NK-92 treated with Interleukin-12 subunit alpha and Interleukin-12 subunit beta, amount 100 ng/mL, for 24 hours (cell line): ENCODE results near the gene EXTL1.

Experiments
- DNase-seq: peaks from one replicate; lab custom pipeline; 2025; lab: John Stamatoyannopoulos, UW

EXTL1 gene

DNA sequence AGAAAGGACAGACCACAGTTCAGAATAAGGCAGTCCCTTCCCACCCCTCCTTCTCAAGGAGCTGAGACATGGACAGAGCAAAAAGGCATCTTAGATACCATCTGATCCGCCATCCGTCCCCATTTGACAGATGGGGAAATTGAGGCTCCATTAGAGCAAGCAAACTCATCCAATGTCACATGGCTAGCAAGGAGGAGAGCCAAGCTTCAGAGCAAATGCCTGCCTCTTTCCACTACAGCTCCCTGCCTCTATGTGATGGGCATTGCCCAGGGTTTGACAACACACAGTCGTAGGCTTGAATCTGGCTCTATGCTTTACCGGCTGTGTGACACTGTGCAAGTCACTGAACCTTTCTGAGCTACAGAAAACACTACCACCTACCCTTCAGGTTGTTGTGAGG, 20.4 kb downstream of the EXTL1 start:
- DNase-seq, result no peak

DNA sequence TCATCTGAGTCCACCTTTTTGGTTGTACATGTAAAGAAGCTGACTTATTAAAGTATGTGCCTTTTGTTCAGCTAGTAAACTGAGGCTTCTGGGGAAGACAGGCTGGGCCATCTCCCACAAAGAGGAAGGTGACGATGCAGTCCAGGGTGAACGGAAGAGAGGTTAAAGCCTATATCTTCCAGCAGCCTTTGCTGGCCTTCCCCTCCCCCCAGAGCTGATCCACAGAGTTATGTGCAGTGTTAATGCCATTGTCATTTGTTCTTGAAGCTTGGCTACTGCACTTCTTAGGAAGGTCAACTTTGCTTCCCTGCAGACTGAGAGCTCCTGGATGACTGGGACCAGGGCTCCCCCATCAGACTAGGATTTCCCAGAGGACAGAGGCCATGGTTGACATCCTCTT, 22.2 kb downstream of the EXTL1 start:
- DNase-seq, result no peak

DNA sequence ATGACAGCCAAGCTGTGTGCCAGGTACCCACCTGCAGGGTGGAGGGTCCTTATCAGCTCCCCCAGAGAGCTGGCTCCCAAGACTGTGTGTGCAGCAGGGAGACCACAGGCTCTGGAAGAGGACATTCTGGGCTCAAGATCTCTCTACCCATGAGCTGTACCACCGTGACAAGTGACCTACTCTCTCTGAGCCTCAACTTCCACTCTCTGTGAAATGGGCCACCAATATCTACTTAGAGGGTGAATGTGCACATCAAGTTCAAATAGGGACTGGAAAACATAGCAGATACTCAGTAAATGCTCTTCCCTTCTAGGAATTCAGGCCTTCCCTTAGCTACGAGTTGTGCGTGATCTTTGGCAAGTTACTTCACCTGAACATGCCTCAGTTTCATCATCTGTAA, 22.8 kb downstream of the EXTL1 start:
- DNase-seq, result no peak

DNA sequence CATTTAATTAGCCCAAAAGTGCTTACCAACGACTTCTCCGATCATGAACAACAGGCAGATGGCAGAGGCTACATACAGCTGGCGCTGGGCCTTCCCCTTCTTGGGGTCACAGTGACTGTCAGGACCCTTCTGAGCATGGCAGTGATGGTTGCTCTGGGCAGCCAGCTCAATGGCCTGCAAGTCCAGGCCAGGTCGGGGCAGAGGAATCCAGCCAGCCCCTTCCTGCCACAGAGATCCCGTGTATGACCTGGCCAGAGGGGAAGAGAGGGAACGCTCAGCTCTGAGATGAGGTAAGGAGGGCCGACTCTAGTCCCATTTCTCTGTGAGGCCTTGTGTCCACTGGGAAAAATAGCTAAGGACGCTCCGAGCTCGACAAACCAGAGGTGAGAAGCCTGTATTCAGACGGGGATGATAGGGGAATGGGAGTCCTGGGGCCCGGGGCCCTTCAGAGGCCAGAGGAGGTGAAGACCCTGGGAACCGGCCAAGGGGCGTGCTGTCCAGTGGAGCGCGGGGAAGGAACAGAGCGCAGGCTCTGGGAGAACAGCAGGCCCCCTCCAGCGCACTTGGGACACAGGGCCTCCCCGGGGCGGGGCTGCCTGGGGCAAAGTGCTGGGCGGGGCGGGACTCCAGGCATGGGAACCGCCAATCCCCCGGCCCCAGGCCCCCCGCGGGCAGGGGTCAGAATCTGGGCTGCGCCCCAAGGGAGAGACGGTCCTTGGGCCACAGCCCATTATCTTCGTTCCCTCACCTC, 23.6 kb downstream of the EXTL1 start:
- no peak for DNase-seq

DNA sequence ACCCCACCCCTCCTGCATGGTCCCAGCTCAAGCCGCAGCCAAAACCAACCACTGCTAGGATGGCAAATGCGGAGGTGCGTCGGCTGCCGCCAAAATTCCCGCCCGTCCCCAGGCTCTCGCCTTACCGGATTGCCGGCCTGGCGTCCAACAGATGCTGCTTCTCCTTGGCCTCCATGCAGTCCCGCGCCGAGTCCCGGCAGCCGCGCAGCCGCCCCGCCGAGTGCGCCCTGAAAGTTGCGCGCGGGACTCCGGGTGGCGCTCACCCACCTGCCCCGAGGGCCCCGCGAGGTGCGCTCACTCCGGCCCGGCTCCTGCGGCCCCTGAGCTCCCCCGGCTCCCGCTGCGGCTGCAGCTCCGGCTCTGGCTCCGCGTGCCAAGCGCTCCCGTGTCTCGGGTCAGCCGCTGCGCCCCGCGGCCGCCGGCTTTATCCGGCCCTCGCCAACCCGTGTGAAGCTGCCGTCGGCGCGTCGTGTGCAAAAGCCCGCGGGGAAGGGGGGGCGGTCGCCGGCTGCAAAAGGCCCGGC, 24.2 kb downstream of the EXTL1 start, which contains the start of gene SLC30A2:
Gene SLC30A2, minus strand, starts transcription at position 397 of the 524 bp plus-strand sequence. Its CDS starts 222 bp downstream, at position 175.
- DNase-seq, result no peak

DNA sequence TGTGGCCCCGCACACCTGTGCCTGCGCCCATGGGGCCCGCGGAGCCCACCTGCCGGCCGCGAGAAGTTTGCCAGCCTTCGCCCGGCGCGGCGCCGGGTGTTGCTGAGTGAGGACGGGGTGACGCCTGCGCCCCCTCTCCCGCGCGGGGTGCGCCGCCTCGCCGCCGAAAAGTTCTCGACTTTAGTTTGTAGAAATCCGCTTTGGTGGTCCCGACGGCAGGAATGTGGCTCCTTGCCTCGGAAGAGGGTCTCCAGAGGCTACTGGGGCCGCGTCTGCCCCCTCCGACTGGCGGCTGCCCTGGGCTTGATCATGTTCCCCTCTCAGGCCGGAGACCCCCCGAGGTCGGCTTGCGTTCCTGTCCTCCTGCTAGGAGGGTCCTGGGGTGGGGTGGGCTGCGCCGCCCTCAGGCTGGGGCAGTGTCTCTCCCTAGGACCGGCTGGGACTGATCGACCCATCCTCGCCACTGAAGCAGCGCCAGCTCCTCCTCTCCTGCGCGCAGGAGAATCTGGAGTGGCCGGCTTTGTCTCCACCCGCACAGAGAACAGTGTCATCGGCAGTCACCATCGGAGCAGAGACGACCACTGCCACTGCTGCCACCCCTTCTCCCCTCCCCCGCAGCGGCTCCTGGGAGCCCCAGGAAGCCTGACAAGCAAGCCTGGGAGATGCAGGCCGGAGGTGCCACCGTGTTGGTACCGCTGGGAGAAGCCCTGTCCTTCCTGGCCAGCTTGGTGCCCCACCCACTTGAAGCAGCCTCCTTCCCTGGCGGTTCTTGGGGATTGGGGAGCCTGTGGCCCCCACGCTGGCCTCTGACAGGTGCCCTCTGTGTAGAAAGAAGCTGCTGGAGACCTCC, 24.9 kb downstream of the EXTL1 start:
- no peak for DNase-seq

DNA sequence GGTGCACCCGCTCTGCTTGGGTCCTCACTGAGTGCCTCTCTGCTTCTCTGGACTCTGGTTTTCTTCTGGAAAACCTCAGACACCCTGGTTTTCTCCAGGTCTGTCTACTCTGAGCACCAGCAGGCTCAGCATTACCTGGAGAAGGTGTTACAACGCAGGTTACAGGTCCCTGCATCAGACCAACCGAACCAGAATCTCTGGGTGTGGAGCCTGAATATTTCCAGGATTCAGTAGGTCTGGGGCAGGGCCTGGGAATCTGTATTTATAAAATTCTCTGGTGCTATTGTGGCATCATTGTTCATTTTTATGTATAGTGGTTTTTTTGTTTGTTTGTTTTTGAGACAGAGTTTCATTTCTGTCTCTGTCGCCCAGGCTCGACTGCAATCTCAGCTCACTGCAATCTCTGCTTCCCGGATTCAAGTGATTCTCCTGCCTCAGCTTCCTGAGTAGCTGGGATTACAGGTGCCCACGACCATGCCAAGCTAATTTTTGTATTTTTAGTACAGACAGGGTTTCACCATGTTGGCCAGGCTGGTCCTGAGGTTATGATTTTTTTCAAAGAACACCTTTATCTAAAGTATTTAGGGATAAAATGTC, 25.8 kb downstream of the EXTL1 start:
- no peak for DNase-seq

DNA sequence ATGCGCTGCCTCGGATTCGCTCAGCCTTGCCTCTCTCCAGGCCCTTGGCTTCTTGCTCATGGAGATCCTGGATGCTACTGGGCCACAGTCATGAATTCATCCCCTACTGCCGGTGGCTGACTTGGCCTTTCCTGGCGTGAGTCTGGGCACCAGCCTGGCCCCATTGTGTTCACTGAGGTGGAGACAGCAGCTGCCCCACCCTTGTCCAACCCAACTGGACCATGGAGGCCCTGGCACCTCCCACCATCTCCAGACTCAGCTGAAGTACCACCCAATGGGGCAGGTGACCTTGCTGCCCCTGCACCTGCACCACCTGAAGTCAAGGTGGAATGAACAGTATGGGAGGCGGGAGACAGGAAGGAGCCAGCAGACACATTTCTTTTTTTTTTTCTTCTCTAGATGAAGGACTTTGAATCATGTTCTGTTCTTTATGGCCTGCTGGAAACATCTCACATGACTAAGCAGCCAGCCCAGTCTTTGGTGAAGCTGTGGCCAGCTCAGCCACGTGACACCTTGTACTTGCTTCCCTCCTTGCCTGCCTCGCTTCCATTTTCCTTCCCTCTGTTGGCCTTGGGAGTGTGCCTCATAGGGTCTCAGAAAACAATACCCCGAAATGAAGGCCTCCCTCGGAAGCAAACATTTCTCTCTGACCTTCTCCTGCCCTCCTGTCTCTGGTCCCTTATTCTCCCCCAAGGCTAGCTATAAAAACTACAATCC, 28.1 kb downstream of the EXTL1 start:
- no peak for DNase-seq

DNA sequence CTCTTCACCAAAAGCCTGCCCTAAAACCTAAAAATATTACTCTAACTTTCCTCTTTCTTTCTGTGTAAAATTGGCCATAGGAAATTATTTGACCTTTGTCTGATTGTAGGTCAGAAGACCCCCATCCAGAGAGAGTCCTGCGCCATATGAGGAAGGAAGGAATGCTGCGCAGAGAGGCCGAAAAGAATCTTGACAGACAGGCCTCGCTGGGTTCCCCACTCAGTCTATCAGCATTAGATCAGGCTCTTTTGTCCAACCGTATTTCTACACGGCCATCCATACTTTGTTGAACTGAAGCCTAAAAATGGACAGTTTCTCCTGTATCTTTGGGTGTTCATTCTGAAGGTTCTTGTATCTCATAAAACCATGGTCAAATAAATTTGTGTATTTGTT, 28.7 kb downstream of the EXTL1 start:
- no peak for DNase-seq

DNA sequence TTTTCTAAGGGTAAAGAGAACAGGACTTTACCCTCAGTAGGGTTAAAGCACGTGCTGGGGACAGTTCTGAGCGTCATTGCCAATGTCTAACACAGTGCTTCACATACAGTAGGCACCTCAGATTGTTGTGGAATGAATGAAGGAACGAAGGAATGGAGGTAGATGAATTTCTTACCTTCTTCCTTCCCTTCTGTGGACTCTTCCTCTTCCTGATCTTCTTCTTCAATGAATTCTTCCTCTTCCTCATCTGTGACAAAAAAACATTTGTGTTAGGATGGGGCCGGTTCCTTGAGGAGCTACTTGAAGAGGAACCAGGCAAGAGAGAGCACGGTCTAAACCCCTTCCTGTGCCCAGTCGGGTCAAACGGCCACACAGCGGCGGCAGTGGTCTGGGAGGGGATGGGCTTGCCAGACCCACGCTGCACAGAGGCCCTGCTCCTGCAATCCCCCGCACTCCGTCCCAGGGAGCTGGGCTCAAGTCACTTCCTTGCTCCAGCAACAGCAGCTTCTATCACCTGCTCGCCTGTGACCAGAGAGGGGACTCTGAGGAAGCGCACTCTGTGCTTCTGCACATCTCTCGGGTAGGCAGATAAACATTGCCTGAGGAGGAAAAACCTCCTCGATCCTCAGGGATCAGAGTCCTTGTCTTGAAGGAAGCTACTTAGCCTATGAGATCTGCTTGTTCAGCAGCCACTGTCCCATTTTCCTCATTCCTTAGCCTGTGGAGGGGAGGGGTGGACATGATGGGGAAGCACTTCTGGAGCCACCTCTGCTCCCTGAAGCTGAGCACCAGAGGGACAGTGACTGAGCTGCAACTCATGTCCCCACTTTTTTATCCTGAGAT, 32.4 kb downstream of the EXTL1 start:
- no peak for DNase-seq

DNA sequence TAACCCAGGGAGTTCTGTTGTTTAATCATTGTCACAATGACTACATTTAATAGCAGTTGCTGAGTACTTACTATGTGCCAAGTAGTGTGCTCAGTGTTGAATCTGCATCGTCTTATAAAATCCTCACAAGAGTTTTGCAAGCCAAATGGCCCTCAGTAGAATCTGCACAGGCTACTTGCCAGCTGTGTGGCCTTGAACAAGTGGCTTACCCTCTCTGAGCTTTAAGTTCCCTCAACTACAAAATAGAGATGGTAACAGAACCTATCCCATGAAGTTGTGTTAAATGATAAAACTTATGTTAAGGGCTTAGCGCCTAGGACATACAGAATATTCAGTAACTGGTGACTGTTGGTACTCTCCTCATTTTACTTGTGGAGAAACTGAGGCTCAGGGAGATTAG, 33.5 kb downstream of the EXTL1 start:
- DNase-seq, result no peak

DNA sequence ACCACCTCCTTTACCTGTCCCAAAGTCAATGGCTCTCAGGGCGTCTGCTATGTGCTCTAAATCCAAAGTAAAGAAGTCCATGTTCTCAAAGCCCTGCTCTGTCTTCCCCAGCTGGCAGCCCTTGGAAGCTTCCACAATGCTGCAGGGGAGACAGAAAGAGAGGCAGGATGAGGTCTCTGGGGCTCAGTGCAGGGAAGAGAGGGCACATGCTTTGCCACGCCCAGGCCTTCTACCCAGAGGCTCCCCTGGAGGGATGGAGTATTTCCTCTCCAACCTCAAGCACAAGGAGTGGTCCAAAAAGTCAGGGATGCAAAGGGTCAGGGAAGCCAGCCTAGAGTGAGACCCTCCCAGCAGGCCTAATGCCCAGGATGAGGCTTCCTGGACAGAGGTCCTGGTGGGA, 35.6 kb downstream of the EXTL1 start:
- DNase-seq, result no peak

DNA sequence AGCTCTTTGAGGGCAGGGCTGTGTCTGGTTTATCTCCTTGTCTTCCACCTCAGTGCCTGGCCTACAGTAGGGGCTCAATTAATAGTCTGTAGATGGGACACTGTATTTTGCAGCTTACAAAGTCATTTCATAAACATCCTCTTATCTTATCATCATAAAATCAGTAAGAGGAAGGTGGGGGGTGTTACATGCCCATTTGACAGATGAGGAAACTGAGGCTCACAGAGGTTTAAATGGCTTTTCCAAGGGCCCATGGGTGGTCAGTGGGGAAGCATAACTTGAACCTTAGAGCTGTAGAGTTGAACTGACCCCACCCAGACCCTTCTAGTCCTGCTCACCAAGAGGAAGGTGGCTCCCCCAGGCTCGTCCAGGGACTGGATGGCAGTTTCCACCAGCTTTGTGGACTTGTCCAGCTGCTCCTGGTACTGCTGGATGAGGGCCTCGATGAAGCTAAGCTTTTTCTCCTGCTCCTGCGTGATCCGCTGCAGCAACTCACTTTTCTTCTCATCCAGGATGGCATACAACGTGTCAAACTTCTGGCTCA, 36.5 kb downstream of the EXTL1 start:
- DNase-seq, result no peak

DNA sequence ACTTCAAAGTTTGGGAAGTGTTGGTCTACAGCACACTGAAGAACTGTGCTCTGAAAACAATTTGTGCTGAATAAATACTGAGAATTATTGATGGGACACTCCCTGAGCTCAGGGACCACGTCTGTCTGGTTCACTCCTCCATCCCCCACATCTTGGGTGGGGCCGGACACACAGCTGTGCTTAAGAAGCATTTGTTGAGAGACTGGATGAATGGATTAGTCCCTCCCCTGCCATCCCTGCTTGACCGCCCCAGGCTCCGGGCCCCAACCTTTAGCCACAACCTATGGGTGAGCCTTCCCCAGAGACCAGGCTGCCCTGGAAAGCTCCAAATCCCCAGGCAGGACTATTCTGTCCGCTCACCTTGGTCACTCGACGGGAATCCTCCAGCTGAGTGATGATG, 38.3 kb downstream of the EXTL1 start:
- no peak for DNase-seq

DNA sequence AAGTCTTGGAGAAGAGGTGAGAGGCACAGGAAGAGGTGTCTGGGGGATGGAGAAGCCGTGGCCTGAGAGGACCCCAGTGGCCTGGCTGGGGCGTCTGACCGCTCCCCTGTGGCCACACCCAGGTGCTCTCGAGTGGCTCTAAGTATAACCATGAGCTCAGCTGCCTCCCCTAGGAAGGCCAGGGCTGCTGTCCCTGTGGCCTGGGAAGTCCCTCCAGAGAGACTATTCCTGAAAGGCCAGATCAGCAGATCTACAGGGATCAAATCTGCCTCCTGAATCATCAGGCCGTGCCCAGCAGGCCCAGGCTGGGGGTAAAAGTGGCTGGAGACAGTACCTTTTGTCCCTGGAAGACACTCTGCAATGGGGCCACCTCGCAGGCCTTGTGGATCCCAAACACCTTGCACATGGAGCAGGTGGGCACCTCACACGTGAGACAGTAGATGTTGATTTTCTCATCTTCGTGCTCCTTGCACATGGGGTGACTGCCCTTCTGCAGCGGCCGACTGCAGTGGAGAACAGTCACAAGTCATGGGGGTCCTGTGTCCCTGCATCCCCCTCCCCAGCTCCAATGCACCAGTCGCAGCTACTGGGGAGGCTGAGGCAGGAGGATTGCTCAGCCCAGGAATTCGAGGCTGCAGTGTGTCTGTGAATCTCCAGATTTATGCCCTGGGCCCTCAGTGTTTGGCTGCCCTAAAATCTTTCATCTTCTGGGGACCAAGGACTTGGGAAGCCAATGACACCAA, 39.4 kb downstream of the EXTL1 start:
- no peak for DNase-seq

DNA sequence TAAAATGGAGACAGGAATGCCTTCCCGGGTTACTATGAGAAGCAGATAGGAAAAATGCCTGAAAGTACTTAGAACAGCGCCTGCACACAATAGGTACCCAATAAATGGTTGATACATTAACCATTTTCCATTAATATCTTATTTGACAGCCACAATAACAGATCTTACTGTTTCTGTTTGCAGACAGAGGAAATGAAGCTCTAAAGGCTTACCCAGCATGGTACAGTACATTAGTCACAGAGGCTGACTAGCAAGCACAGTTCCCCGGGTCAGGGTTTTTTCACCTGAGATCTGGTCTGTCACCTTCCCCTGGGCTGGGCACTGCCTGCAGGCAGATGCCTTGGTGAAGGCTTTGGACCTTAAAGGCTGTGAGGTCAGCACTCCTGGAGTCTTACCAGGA, 43.0 kb downstream of the EXTL1 start:
- no peak for DNase-seq

DNA sequence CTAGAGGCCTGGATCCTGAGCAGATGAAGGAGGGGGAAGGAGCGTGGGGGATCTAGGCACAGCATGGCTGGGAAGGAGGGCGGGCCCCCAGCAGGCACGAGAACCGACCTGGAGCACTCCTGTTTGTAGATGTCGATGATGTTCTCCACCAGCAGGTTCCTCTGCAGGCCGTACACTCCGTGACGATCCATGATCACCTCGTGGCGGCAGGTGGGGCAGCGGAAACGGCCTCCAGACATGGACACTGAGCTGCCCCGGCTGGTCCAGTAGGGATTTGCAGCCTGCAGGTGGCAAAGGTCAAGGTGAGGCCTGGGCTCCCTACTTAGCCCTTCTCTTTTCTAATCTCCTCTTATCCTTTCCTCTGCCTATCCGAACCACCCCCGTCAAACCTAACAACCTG, 44.6 kb downstream of the EXTL1 start:
- DNase-seq, result no peak

DNA sequence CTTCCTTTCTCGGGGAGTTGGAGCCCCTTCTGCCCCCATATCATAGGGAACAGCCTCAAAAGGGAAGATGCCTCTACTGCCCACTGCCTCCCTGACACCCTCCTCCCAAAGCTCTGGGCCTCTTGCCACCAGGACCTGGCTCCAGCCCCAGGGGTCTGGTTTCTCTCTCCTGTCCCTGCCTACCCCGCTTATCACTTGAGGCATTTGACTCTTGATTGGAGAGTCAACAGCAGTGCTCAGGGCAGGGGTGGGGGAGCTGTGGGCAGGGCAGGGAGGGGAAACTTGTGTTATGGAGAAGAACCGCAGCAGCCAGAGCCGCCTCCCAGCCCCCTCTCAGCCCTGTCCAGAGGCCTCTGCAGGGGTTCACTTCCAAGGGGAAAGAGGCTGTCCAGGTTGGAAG, 45.3 kb downstream of the EXTL1 start:
- no peak for DNase-seq

DNA sequence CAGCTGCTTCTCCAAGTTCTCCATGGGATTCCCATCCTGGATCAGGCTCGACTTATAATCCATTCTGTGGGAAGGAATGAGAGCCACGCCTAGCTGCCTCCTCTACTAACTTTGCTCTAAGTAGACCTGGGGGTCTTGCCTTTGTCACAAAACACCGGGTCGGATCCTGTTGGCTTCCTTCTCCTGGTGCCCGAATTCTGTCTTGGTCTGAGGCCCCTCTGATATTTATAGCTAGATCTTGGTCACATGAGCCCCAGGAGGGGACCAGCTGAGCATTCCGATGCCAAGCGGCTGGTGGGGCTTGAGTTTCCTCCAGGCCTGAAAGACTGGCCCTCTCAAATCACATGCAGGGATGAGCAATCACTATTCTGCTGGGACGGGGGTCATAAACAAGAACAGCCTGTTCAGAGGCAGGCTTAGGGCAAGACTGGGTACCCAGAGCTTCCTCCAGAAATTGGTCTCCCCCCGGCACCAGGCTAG, 45.9 kb downstream of the EXTL1 start, which contains the start of gene TRIM63:
Gene TRIM63, minus strand, starts transcription at position 199 of the 480 bp plus-strand sequence. Its CDS starts 136 bp downstream, at position 63.
- DNase-seq, result no peak

DNA sequence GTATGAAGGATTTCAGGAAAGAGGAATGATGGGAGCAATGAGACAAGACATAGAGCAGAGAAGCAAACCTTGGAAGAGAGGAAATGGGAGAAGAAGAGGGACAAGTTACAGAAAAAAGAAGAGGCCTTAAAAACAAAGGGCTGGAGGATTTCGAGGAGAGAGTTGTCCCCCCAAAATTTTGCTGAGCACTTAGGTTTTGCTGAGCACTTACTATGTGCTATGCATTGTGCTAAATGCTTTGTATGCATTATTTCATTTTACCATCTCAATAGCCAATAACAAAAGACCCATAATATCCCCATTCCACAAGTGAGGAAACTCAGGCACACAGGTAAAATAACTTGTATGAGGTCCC, 48.3 kb downstream of the EXTL1 start:
- no peak for DNase-seq
